H1 (cell line): Measurements from ENCODE around the gene ZBTB4. TPM values are rescaled to one million over a fixed set of nuclear protein-coding genes. Genes with fewer than 3 reads are reported as not detected.

Experiments used
- BACH1 ChIP-seq: IDR thresholded peaks from 2 replicates; pipeline ENCODE4 v1.6.1; 2012; ENCODE audit warnings: low read length, improper control_type of control experiment
- NANOG ChIP-seq: IDR thresholded peaks from 2 replicates; pipeline ENCODE4 v1.6.1; 2011; ENCODE audit warnings: low read length, low read depth, mild to moderate bottlenecking, inconsistent platforms; ENCODE audit not compliant: insufficient read depth, poor library complexity, severe bottlenecking
- NRF1 ChIP-seq: IDR thresholded peaks from 2 replicates; pipeline ENCODE4 v1.6.1; 2011; ENCODE audit warnings: mild to moderate bottlenecking, low read depth, low read length, improper control_type of control experiment
- SIX5 ChIP-seq: IDR thresholded peaks from 2 replicates; pipeline ENCODE4 v1.6.1; 2011; ENCODE audit warnings: mild to moderate bottlenecking, low read depth, low read length
- SP1 ChIP-seq: IDR thresholded peaks from 2 replicates; pipeline ENCODE4 v1.6.1; 2011; ENCODE audit warnings: low read depth, low read length
- SP2 ChIP-seq: IDR thresholded peaks from 2 replicates; pipeline ENCODE4 v1.6.1; 2012; ENCODE audit warnings: mild to moderate bottlenecking, low read length, inconsistent platforms
- SP4 ChIP-seq: IDR thresholded peaks from 2 replicates; pipeline ENCODE4 v1.6.1; 2012; ENCODE audit warnings: low read length, inconsistent platforms
- TCF12 ChIP-seq: IDR thresholded peaks from 2 replicates; pipeline ENCODE4 v1.6.1; 2011; ENCODE audit warnings: low read depth, mild to moderate bottlenecking, low read length
- polyA plus RNA-seq, 7 experiments: library from polyadenylated mRNA; depleted of rRNA in 3 of 7; stranded (reverse) in 5 of 7; unstranded in 2 of 7; fragments of >200 nt in 5 of 7; fragments of 200-250 nt in 2 of 7; gene quantifications; 1 replicate in 5 of 7; 2 replicates in 1 of 7; 4 replicates in 1 of 7; pipeline versions ENCODE4 v1.2.1 to v1.2.3, GENCODE V29; 2011 to 2013; ENCODE audit warnings: missing spikeins in 2 of 7, mixed read lengths in 2 of 7
- total RNA-seq: library from RNA; stranded (reverse); fragmentation: NEBNext Ultra II Directional; extraction: Animal tissue kit (Norgen Biotek cat#: 25700); gene quantifications from 2 replicates; pipeline ENCODE4 v1.2.1, GENCODE V29; 2021
- TF ChIP-seq, protein P1 (sequence below): fragments of 300-600 bp; sonication (generic); IDR thresholded peaks from 2 replicates; pipeline ENCODE4 v1.7.1; 2012; ENCODE audit warnings: low read length, moderate library complexity, mild to moderate bottlenecking, inconsistent platforms; ENCODE audit not compliant: insufficient replicate concordance
- TF ChIP-seq, protein P2 (sequence below): IDR thresholded peaks from 2 replicates; pipeline ENCODE4 v1.6.1; 2012; ENCODE audit warnings: inconsistent platforms
- TF ChIP-seq, protein P3 (sequence below): IDR thresholded peaks from 2 replicates; pipeline ENCODE4 v1.6.1; 2011; ENCODE audit warnings: low read length, improper control_type of control experiment

The ZBTB4 gene
- total and polyA plus RNA-seq, 2 of the 8 experiments (the other 6 are each of a cell fraction or from before 2014, with no cell fraction given) = 5.9 to 10.1 TPM

DNA sequence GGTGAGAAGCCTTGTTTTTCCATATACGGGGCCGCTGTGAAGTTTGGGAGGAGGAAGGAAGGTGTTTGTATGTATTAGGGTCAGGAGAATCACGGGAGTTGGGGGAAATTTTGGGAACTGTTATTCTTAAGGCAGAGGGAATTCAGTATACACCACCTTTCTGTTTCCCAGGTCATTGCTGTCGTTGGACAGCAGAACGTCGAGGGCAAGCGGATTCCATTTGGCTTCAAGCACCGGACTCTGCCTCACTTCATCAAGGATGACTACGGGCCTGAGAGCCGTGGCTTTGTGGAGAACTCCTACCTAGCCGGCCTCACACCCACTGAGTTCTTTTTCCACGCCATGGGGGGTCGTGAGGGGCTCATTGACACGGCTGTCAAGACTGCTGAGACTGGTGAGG, 22.3 kb upstream of the ZBTB4 start (continued):
- TF ChIP-seq, protein P1, sequence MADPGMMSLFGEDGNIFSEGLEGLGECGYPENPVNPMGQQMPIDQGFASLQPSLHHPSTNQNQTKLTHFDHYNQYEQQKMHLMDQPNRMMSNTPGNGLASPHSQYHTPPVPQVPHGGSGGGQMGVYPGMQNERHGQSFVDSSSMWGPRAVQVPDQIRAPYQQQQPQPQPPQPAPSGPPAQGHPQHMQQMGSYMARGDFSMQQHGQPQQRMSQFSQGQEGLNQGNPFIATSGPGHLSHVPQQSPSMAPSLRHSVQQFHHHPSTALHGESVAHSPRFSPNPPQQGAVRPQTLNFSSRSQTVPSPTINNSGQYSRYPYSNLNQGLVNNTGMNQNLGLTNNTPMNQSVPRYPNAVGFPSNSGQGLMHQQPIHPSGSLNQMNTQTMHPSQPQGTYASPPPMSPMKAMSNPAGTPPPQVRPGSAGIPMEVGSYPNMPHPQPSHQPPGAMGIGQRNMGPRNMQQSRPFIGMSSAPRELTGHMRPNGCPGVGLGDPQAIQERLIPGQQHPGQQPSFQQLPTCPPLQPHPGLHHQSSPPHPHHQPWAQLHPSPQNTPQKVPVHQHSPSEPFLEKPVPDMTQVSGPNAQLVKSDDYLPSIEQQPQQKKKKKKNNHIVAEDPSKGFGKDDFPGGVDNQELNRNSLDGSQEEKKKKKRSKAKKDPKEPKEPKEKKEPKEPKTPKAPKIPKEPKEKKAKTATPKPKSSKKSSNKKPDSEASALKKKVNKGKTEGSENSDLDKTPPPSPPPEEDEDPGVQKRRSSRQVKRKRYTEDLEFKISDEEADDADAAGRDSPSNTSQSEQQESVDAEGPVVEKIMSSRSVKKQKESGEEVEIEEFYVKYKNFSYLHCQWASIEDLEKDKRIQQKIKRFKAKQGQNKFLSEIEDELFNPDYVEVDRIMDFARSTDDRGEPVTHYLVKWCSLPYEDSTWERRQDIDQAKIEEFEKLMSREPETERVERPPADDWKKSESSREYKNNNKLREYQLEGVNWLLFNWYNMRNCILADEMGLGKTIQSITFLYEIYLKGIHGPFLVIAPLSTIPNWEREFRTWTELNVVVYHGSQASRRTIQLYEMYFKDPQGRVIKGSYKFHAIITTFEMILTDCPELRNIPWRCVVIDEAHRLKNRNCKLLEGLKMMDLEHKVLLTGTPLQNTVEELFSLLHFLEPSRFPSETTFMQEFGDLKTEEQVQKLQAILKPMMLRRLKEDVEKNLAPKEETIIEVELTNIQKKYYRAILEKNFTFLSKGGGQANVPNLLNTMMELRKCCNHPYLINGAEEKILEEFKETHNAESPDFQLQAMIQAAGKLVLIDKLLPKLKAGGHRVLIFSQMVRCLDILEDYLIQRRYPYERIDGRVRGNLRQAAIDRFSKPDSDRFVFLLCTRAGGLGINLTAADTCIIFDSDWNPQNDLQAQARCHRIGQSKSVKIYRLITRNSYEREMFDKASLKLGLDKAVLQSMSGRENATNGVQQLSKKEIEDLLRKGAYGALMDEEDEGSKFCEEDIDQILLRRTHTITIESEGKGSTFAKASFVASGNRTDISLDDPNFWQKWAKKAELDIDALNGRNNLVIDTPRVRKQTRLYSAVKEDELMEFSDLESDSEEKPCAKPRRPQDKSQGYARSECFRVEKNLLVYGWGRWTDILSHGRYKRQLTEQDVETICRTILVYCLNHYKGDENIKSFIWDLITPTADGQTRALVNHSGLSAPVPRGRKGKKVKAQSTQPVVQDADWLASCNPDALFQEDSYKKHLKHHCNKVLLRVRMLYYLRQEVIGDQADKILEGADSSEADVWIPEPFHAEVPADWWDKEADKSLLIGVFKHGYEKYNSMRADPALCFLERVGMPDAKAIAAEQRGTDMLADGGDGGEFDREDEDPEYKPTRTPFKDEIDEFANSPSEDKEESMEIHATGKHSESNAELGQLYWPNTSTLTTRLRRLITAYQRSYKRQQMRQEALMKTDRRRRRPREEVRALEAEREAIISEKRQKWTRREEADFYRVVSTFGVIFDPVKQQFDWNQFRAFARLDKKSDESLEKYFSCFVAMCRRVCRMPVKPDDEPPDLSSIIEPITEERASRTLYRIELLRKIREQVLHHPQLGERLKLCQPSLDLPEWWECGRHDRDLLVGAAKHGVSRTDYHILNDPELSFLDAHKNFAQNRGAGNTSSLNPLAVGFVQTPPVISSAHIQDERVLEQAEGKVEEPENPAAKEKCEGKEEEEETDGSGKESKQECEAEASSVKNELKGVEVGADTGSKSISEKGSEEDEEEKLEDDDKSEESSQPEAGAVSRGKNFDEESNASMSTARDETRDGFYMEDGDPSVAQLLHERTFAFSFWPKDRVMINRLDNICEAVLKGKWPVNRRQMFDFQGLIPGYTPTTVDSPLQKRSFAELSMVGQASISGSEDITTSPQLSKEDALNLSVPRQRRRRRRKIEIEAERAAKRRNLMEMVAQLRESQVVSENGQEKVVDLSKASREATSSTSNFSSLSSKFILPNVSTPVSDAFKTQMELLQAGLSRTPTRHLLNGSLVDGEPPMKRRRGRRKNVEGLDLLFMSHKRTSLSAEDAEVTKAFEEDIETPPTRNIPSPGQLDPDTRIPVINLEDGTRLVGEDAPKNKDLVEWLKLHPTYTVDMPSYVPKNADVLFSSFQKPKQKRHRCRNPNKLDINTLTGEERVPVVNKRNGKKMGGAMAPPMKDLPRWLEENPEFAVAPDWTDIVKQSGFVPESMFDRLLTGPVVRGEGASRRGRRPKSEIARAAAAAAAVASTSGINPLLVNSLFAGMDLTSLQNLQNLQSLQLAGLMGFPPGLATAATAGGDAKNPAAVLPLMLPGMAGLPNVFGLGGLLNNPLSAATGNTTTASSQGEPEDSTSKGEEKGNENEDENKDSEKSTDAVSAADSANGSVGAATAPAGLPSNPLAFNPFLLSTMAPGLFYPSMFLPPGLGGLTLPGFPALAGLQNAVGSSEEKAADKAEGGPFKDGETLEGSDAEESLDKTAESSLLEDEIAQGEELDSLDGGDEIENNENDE = no peak
- TF ChIP-seq SIX5 = no peak
- no peak for TF ChIP-seq NANOG
- TF ChIP-seq, protein P2, sequence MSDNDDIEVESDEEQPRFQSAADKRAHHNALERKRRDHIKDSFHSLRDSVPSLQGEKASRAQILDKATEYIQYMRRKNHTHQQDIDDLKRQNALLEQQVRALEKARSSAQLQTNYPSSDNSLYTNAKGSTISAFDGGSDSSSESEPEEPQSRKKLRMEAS = no peak
- no peak for TF ChIP-seq BACH1
- TF ChIP-seq NRF1 = no peak
- TF ChIP-seq TCF12 = no peak
- no peak for TF ChIP-seq SP2
- no peak for TF ChIP-seq SP1
- no peak for TF ChIP-seq SP4
- TF ChIP-seq, protein P3, sequence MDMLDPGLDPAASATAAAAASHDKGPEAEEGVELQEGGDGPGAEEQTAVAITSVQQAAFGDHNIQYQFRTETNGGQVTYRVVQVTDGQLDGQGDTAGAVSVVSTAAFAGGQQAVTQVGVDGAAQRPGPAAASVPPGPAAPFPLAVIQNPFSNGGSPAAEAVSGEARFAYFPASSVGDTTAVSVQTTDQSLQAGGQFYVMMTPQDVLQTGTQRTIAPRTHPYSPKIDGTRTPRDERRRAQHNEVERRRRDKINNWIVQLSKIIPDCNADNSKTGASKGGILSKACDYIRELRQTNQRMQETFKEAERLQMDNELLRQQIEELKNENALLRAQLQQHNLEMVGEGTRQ = no peak
